SJSA1 (cell line): ENCODE data around the gene BARX2. TPM values are rescaled to one million over a fixed set of nuclear protein-coding genes. Genes with fewer than 3 reads are reported as not detected.

Experiments used
- DNase-seq, 2 experiments: peaks; one replicate each; pipeline ENCODE4 v3.0.0-alpha.2; 2015 to 2020; ENCODE audit warnings: low spot score in 2 of 2, low read depth in 1 of 2
- H3K27ac ChIP-seq: fragments of 250-450 bp; sonication (Bioruptor Pico); 2 replicates; pipeline ENCODE4 v1.5.1; 2020; ENCODE audit warnings: mild to moderate bottlenecking, moderate library complexity
- H3K27me3 ChIP-seq: fragments of 250-450 bp; sonication (Bioruptor Pico); replicated peaks from 2 replicates; pipeline ENCODE4 v1.5.1; 2020; ENCODE audit warnings: mild to moderate bottlenecking, moderate library complexity
- H3K36me3 ChIP-seq: fragments of 250-450 bp; sonication (Bioruptor Pico); 2 replicates; pipeline ENCODE4 v1.5.1; 2020; ENCODE audit warnings: mild to moderate bottlenecking
- H3K4me1 ChIP-seq: fragments of 250-450 bp; sonication (Bioruptor Pico); replicated peaks from 2 replicates; pipeline ENCODE4 v1.6.1; 2021; ENCODE audit warnings: mild to moderate bottlenecking
- H3K4me3 ChIP-seq: fragments of 250-450 bp; sonication (Bioruptor Pico); 2 replicates; pipeline ENCODE4 v1.5.1; 2020; ENCODE audit warnings: mild to moderate bottlenecking
- H3K9me3 ChIP-seq: fragments of 250-450 bp; sonication (Bioruptor Pico); replicated peaks from 2 replicates; pipeline ENCODE4 v1.5.1; 2020; ENCODE audit warnings: mild to moderate bottlenecking
- total RNA-seq: library from RNA; depleted of rRNA; stranded (reverse); fragments of >200 nt; shearing (Covaris generic); gene quantifications from 2 replicates; pipeline ENCODE4 v1.2.3, GENCODE V29; 2014

Gene BARX2
- total RNA-seq, 1 experiment from 2014 or later = not detected

DNA sequence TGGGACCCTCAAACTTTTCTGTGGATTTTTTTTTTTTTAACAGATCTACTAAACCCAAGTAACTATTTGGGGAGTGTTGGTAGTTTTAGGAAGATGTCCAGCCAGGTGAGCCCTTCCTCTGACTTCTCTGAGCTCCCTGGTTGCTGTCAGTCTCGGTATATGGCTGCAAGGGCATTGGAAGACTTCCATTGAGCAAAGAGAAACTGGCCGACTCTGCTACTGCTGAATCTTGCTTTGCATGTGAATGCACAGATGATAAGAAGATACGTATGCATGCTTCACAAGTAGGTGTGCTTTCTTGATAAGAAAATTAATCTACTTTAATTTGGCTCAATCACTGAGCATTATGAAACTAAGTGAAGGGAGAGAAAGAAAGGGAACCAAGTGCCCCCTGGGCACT lies 51.1 kb downstream of the BARX2 start:
- Histone ChIP-seq H3K27me3 (no peaks in the 10 kb centered on the region), H3K4me3 (no peak overlapping the region), H3K36me3 (no peaks in the 10 kb centered on the region), H3K9me3 (no peaks in the 10 kb centered on the region), H3K27ac (no peak overlapping the region), H3K4me1 (no peaks in the 10 kb centered on the region)
- no peak for DNase-seq

DNA sequence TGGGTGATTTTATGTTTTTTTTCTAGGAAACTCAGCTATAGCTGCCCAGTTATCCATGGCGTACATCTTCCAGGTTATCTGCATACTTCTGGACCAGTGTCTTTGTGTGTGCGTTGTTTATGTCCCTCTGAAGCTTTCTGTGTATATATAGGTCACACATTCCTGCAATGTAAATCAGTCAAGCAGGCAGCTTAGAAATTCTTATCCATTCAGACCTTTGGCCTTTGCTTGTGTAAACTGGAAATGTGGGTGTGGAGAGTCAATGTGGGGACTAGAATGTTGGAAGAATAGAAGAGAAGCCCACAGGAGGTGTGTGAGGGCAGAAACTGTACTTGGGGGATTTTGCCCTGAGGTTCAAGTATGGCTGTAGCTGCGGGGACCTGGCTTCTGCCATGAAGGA lies 51.7 kb downstream of the BARX2 start:
- no peaks in the 10 kb centered on the region for H3K27me3 ChIP-seq
- no peak overlapping the region for H3K27ac ChIP-seq
- no peak for DNase-seq
- H3K9me3 ChIP-seq = no peaks in the 10 kb centered on the region
- H3K4me3 ChIP-seq = no peak overlapping the region
- no peaks in the 10 kb centered on the region for H3K36me3 ChIP-seq
- H3K4me1 ChIP-seq = no peaks in the 10 kb centered on the region

- no peaks in the 10 kb centered on the region for H3K36me3 ChIP-seq
- no peaks in the 10 kb centered on the region for H3K9me3 ChIP-seq
- H3K4me3 ChIP-seq = no peak overlapping the region
- no peaks in the 10 kb centered on the region for H3K27me3 ChIP-seq
- H3K27ac ChIP-seq = no peak overlapping the region
- no peak for DNase-seq
- H3K4me1 ChIP-seq = no peaks in the 10 kb centered on the region
Measured at GRCh38 chr11:129427816-129428406, 52.3 kb downstream of the BARX2 start.

- H3K4me3 ChIP-seq = no peak overlapping the region
- no peaks in the 10 kb centered on the region for H3K27me3 ChIP-seq
- H3K4me1 ChIP-seq = no peaks in the 10 kb centered on the region
- no peaks in the 10 kb centered on the region for H3K36me3 ChIP-seq
- H3K9me3 ChIP-seq = no peaks in the 10 kb centered on the region
- no peak for DNase-seq
- no peak overlapping the region for H3K27ac ChIP-seq
Measured at GRCh38 chr11:129428557-129428956, 52.9 kb downstream of the BARX2 start.

DNA sequence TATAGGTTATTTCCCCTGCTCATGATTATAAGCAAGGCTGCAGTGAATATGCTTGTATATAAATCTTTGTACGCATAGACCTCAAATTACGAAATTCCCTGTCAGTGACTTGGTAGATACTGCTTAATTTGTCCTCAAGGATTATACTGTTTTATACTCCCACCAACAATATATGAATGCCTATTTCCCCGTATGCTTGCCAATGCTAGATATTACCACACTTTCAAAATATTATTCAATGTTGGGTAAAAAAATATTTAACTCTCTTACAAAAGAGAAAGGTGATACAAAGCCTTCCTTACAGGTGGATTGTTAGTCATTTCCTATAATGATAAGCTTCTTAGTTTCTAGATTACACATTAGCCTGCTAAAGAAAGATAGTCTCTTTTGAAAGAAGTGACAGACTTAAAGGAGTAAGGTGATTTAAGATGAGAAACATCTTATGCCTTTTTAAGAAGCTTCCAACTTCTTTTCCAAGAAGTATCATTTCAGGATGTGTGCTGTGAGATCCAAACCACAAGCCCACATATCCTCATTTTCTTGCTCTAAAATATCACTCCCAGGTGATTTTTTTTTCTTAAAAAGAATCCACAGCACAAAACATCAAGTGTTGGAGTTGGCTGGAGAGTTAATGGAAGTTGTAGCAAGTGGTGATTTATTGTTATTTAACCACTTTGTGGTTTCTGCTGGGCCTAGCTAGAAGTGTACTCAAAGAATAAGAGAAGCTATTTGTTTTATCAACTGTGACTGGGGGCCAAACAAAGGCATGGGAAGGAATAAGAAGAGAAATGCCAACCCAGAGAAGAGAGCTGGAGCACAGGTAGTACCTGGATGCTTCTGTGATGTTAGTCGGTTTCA lies 59.2 kb downstream of the BARX2 start:
- no peak for DNase-seq
- H3K36me3 ChIP-seq = no peaks in the 10 kb centered on the region
- H3K9me3 ChIP-seq = no peaks in the 10 kb centered on the region
- H3K27ac ChIP-seq = no peak overlapping the region
- H3K4me1 ChIP-seq = no peaks in the 10 kb centered on the region
- no peaks in the 10 kb centered on the region for H3K27me3 ChIP-seq
- no peak overlapping the region for H3K4me3 ChIP-seq

GRCh38 chr11:129435499-129436245 lies 60.0 kb downstream of the BARX2 start:
- H3K27me3 ChIP-seq = no peaks in the 10 kb centered on the region
- H3K4me3 ChIP-seq = no peak overlapping the region
- no peaks in the 10 kb centered on the region for H3K4me1 ChIP-seq
- H3K36me3 ChIP-seq = no peaks in the 10 kb centered on the region
- DNase-seq = no peak
- H3K27ac ChIP-seq = no peak overlapping the region
- H3K9me3 ChIP-seq = no peaks in the 10 kb centered on the region

GRCh38 chr11:129436573-129436972 lies 60.9 kb downstream of the BARX2 start:
- Histone ChIP-seq H3K36me3 (no peaks in the 10 kb centered on the region), H3K4me3 (no peak overlapping the region), H3K27ac (no peak overlapping the region), H3K27me3 (no peaks in the 10 kb centered on the region), H3K4me1 (no peaks in the 10 kb centered on the region), H3K9me3 (no peaks in the 10 kb centered on the region)
- DNase-seq = no peak

- Histone ChIP-seq H3K27ac (no peak overlapping the region), H3K4me3 (no peak overlapping the region), H3K27me3 (no peaks in the 10 kb centered on the region), H3K4me1 (no peaks in the 10 kb centered on the region), H3K36me3 (no peaks in the 10 kb centered on the region), H3K9me3 (no peaks in the 10 kb centered on the region)
- DNase-seq = no peak
Measured at GRCh38 chr11:129440028-129440713, 64.5 kb downstream of the BARX2 start.

- Histone ChIP-seq H3K9me3 (no peaks in the 10 kb centered on the region), H3K27ac (no peak overlapping the region), H3K36me3 (no peaks in the 10 kb centered on the region), H3K4me3 (no peak overlapping the region), H3K4me1 (no peaks in the 10 kb centered on the region), H3K27me3 (no peaks in the 10 kb centered on the region)
- DNase-seq = no peak
Measured at GRCh38 chr11:129442171-129442570, 66.5 kb downstream of the BARX2 start.

DNA sequence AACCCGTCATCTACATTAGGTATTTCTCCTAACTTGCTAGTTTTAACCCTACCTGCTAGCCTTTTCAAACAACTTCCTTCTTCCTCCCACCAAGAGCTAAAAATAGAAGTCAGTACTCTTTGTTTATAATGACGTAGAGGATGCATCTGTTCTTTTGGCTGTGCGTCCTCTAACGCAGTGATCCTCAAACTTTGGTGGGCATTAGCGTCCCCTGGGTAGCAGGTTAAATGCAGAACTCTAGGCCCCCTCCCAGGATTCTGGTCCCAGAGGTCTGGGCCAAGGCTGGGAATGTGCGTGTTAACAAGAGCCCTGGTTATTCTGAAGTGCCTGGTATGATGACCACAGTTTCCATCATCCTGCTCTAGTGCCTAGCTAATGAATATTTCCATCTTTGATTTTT lies 67.6 kb downstream of the BARX2 start:
- no peak overlapping the region for H3K4me3 ChIP-seq
- H3K9me3 ChIP-seq = no peaks in the 10 kb centered on the region
- no peak overlapping the region for H3K27ac ChIP-seq
- H3K27me3 ChIP-seq = no peaks in the 10 kb centered on the region
- no peaks in the 10 kb centered on the region for H3K36me3 ChIP-seq
- DNase-seq = no peak
- H3K4me1 ChIP-seq = no peaks in the 10 kb centered on the region

- no peak for DNase-seq
- Histone ChIP-seq H3K4me3 (no peak overlapping the region), H3K4me1 (no peaks in the 10 kb centered on the region), H3K36me3 (no peaks in the 10 kb centered on the region), H3K27me3 (no peaks in the 10 kb centered on the region), H3K9me3 (no peaks in the 10 kb centered on the region), H3K27ac (no peak overlapping the region)
Measured at GRCh38 chr11:129444274-129444673, 68.6 kb downstream of the BARX2 start.

- no peaks in the 10 kb centered on the region for H3K27me3 ChIP-seq
- H3K4me3 ChIP-seq = no peak overlapping the region
- no peak for DNase-seq
- H3K4me1 ChIP-seq = no peaks in the 10 kb centered on the region
- no peak overlapping the region for H3K27ac ChIP-seq
- no peaks in the 10 kb centered on the region for H3K36me3 ChIP-seq
- no peaks in the 10 kb centered on the region for H3K9me3 ChIP-seq
Measured at GRCh38 chr11:129445226-129445625, 69.6 kb downstream of the BARX2 start.

DNA sequence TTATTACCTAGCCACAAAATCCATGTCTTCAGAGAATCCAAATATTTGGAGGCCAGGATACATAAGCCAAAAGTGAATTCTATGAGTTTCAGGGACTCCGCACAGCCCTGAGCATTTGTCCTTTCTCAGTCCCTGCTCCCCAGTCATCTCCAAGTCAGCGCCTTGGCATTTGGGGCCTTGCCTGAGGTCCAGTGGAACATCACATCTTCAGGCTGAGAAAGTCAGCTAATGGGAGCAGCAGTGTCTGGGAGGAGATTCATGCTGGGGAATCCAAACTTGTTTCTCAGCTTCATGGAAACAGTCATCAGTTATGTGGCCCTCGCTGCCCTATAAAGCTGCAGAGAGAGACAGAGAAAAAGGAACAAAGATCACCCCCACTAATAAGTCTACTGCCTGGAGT lies 70.9 kb downstream of the BARX2 start:
- DNase-seq = no peak
- H3K27ac ChIP-seq = no peak overlapping the region
- no peaks in the 10 kb centered on the region for H3K9me3 ChIP-seq
- H3K4me1 ChIP-seq = no peaks in the 10 kb centered on the region
- no peaks in the 10 kb centered on the region for H3K36me3 ChIP-seq
- no peak overlapping the region for H3K4me3 ChIP-seq
- H3K27me3 ChIP-seq = no peaks in the 10 kb centered on the region
